K562 (cell line): ENCODE results near the gene C1orf105. TPM values are rescaled to one million over a fixed set of nuclear protein-coding genes. Genes with fewer than 3 reads are reported as not detected.

ENCODE experiments used
- ATAC-seq: fragments of 200-7000 bp; cut with Tn5 transposase; 3 replicates; pipeline ENCODE4 v1.9.1; 2020; ENCODE audit warnings: moderate library complexity
- BruUV-seq: library from RNA; stranded (reverse); fragments of 400-500 nt; replicated peaks from 2 replicates; lab custom pipeline; 2021; lab: Mats Ljungman, UMichigan
- CTCF ChIA-PET: fragments of 300-600 bp; formaldehyde crosslinking; extraction: SDS; loops from one replicate; lab custom pipeline; 2021; ENCODE audit warnings: low intra/inter-chr PET ratio; lab: Yijun Ruan, JAX
- POLR2A ChIA-PET: fragments of 300-600, 350-650 bp; sonication (Branson Sonifier 250); formaldehyde crosslinking; extraction: SDS; loops from one replicate; lab custom pipeline; 2021; ENCODE audit warnings: antibody characterized with exemption, inconsistent platforms; lab: Yijun Ruan, JAX
- DNase-seq, 4 experiments: peaks; one replicate each; pipeline versions ENCODE4 v3.0.0 to v3.0.0-alpha.2; 2011 to 2018; ENCODE audit warnings: low spot score in 3 of 4, mixed read lengths in 3 of 4; ENCODE audit errors: extremely low read depth in 1 of 4
- FAIRE-seq: peaks from 2 replicates; lab custom pipeline; 2011; peaks lifted over from hg19 to GRCh38; lab: Jason Lieb, UNC
- H2AFZ ChIP-seq: 2 replicates; pipeline ENCODE4 v1.6.0; 2011; ENCODE audit warnings: low read depth, low read length, control low read depth, inconsistent platforms
- H3K27ac ChIP-seq: fragments of 200-600 bp; 3 replicates; pipeline ENCODE4 v1.8.0; 2011; ENCODE audit warnings: low read depth, mild to moderate bottlenecking, control low read depth, inconsistent platforms, low read length, moderate library complexity, mixed read lengths; ENCODE audit errors: extremely low read depth
- H3K27me3 ChIP-seq, 2 experiments: fragments of 300-600 bp in 1 of 2; 2 replicates in 1 of 2; 3 replicates in 1 of 2; pipeline versions ENCODE4 v1.6.0 to v1.8.0; 2011; ENCODE audit warnings: inconsistent platforms in 2 of 2, low read length in 2 of 2, mild to moderate bottlenecking in 1 of 2, mixed read lengths in 1 of 2, moderate library complexity in 1 of 2; ENCODE audit not compliant: control insufficient read depth in 2 of 2, insufficient read depth in 2 of 2
- H3K36me3 ChIP-seq: fragments of 300-600 bp; 3 replicates; pipeline ENCODE4 v1.8.0; 2011; ENCODE audit warnings: mild to moderate bottlenecking, low read length, inconsistent platforms; ENCODE audit not compliant: control insufficient read depth, insufficient read depth
- H3K4me1 ChIP-seq, 2 experiments: fragments of 200-600 bp in 1 of 2; replicated peaks in 1 of 2; 2 replicates in 1 of 2; 3 replicates in 1 of 2; pipeline versions ENCODE4 v1.5.1 to v1.8.0; 2011; ENCODE audit warnings: inconsistent platforms in 2 of 2, low read length in 2 of 2, mild to moderate bottlenecking in 1 of 2, mixed read lengths in 1 of 2, moderate library complexity in 1 of 2; ENCODE audit not compliant: control insufficient read depth in 2 of 2, insufficient read depth in 2 of 2
- H3K4me2 ChIP-seq: 2 replicates; pipeline ENCODE4 v1.6.1; 2011; ENCODE audit warnings: low read length, control low read depth, inconsistent platforms, mixed read lengths; ENCODE audit not compliant: insufficient read depth
- H3K4me3 ChIP-seq: fragments of 200-600 bp; sonication (generic), shearing (Covaris generic); 2 replicates; pipeline ENCODE4 v1.5.1; 2016; ENCODE audit warnings: control low read depth, inconsistent platforms
- H3K79me2 ChIP-seq: fragments of 200-600 bp; 3 replicates; pipeline ENCODE4 v1.8.0; 2011; ENCODE audit warnings: low read length, inconsistent platforms; ENCODE audit not compliant: control insufficient read depth, insufficient read depth
- H3K9ac ChIP-seq, 2 experiments: 2 replicates each; pipeline versions ENCODE4 v1.6.0 to v1.6.1; 2011; ENCODE audit warnings: low read depth in 2 of 2, low read length in 2 of 2, control low read depth in 1 of 2, inconsistent platforms in 1 of 2, mild to moderate bottlenecking in 1 of 2, mixed read lengths in 1 of 2; ENCODE audit not compliant: insufficient read depth in 1 of 2
- H3K9me1 ChIP-seq: one replicate; pipeline ENCODE4 v1.6.0; 2011; ENCODE audit warnings: inconsistent platforms, mild to moderate bottlenecking, low read length, moderate library complexity; ENCODE audit not compliant: control insufficient read depth, insufficient read depth
- H3K9me3 ChIP-seq: replicated peaks from 2 replicates; pipeline ENCODE4 v1.5.1; 2011; ENCODE audit warnings: low read depth, low read length, inconsistent platforms; ENCODE audit not compliant: control insufficient read depth, insufficient read depth
- H4K20me1 ChIP-seq: replicated peaks from 2 replicates; pipeline ENCODE4 v1.6.1; 2011; ENCODE audit warnings: low read length, inconsistent platforms, mixed read lengths; ENCODE audit not compliant: control insufficient read depth, insufficient read depth
- CREB3L1 ChIP-seq: fragments of 450-650 bp; IDR thresholded peaks from 2 replicates; pipeline ENCODE4 v1.6.1; 2014; ENCODE audit warnings: low read depth, mild to moderate bottlenecking, moderate library complexity, borderline replicate concordance
- DACH1 ChIP-seq: fragments of 450-650 bp; IDR thresholded peaks from 2 replicates; pipeline ENCODE4 v1.6.1; 2018; ENCODE audit not compliant: partially characterized antibody
- HMG20B ChIP-seq: fragments of 250-450 bp; sonication (Bioruptor Pico); IDR thresholded peaks from 2 replicates; pipeline ENCODE4 v1.5.0; 2021; ENCODE audit warnings: mild to moderate bottlenecking
- LEF1 ChIP-seq: fragments of 450-650 bp; IDR thresholded peaks from 2 replicates; pipeline ENCODE4 v1.6.1; 2016; ENCODE audit warnings: mild to moderate bottlenecking
- MCM7 ChIP-seq, 2 experiments: fragments of 450-650 bp; IDR thresholded peaks; 2 replicates each; pipeline ENCODE4 v1.6.1; 2016 to 2018
- NCOR1 ChIP-seq: fragments of 450-650 bp; IDR thresholded peaks from 2 replicates; pipeline ENCODE4 v1.6.1; 2016; ENCODE audit warnings: mild to moderate bottlenecking, moderate library complexity
- NUFIP1 ChIP-seq: fragments of 450-650 bp; IDR thresholded peaks from 2 replicates; pipeline ENCODE4 v1.6.1; 2018; ENCODE audit not compliant: partially characterized antibody
- SP1 ChIP-seq: sonication (generic); formaldehyde crosslinking; IDR thresholded peaks from 2 replicates; pipeline ENCODE4 v1.8.1; 2022; ENCODE audit warnings: mild to moderate bottlenecking, missing genetic modification reagents
- TSHZ1 ChIP-seq: fragments of 250-450 bp; sonication (Bioruptor Pico); IDR thresholded peaks from 2 replicates; pipeline ENCODE4 v1.4.0; 2020; ENCODE audit warnings: mild to moderate bottlenecking, moderate library complexity
- ZBTB43 ChIP-seq: sonication (generic); formaldehyde crosslinking; IDR thresholded peaks from 2 replicates; pipeline ENCODE4 v1.8.0; 2023; ENCODE audit warnings: mild to moderate bottlenecking, missing genetic modification reagents
- ZNF23 ChIP-seq: fragments of 250-450 bp; sonication (Bioruptor Pico); IDR thresholded peaks from 2 replicates; pipeline ENCODE4 v1.4.0; 2020; ENCODE audit warnings: mild to moderate bottlenecking
- WGBS: fragments of 100-300 bp; shearing (Covaris generic); methylation state at CpG from one replicate; pipeline ENCODE4 v1.1.6; 2016; ENCODE audit warnings: low coverage, mixed read lengths; ENCODE audit not compliant: insufficient coverage; ENCODE audit errors: missing lambda C conversion rate; 5-methylcytosine and 5-hydroxymethylcytosine counted together
- in situ Hi-C: fragments of 300-500 bp; cut with MboI; formaldehyde crosslinking; loops from 4 replicates; pipeline ENCODE4 v1.15.0; 2018; ENCODE audit warnings: inconsistent platforms, mixed read lengths
- intact Hi-C: fragments of 100-400 bp; cut with micrococcal nuclease; formaldehyde crosslinking; loops from 2 replicates; pipeline ENCODE4 v1.14.2; 2022
- polyA plus RNA-seq, 8 experiments: library from polyadenylated mRNA; depleted of rRNA in 4 of 8; stranded (reverse) in 5 of 8; unstranded in 3 of 8; fragments of >200 nt; fragmentation: Nextera tagmentation in 2 of 8; fragmentation: Illumina TruSeq in 1 of 8; extraction: Ambion mirVana in 2 of 8; extraction: Trizol in 1 of 8; gene quantifications; 2 replicates each; pipeline versions ENCODE4 v1.2.1 to v1.2.3, GENCODE V29; 2011 to 2014; ENCODE audit warnings: inconsistent platforms in 1 of 8, missing spikeins in 1 of 8
- total RNA-seq, 7 experiments: library from RNA; depleted of rRNA in 6 of 7; stranded (reverse); fragments of >200 nt in 6 of 7; fragmentation: Illumina TruSeq in 2 of 7; extraction: Trizol in 2 of 7; gene quantifications; 2 replicates each; pipeline versions ENCODE4 v1.2.1 to v1.2.3, GENCODE V29; 2011 to 2021; ENCODE audit warnings: low replicate concordance in 1 of 7
- TF ChIP-seq, protein P1 (sequence below): fragments of 250-450 bp; sonication (Bioruptor Pico); IDR thresholded peaks from 2 replicates; pipeline ENCODE4 v1.5.0; 2022; ENCODE audit warnings: mild to moderate bottlenecking

The C1orf105 gene
- total and polyA plus RNA-seq, 9 of the 15 experiments (the other 6 are each of a cell fraction or from before 2014, with no cell fraction given) = 0.08 TPM; not detected in 8

DNA sequence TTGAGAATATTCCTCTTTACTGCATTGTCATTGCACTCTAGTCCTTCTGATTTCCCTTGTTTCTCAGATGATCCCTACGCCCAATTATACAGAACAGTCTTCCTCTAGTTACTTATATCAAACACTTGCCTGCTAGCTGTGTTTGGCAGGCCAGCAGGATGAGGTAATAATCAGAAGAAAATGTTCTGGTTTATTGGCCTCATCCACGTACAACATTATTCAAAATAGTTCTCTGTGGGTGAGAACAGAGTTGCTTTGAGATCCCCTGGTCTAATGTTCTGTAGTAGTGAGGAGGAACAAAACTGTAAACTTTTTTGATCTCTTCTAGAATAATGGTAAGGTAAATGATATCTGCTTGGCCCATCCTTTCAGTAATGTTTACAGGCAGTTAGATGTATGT, 22.3 kb upstream of the C1orf105 start:
- no peaks in the 10 kb centered on the region for H3K9me1 ChIP-seq
- no peak for ATAC-seq
- 0 out of 5 replicates have a peak, but pooled peaks cover 0 to 4% of the 10 kb centered on the region in 2 experiments for H3K27me3 ChIP-seq
- no peak overlapping the region for H3K27ac ChIP-seq
- in situ Hi-C loops (loop anchor here (10.0 kb wide), 1 partner anchor 593 kb away; no protein-coding TSS in a partner anchor), intact Hi-C loops (loop anchor here (5.0 to 10.0 kb wide), 2 partner anchors 596 to 743 kb away; partner anchors contain the start of gene MYOC)
- H3K9ac ChIP-seq = no peak overlapping the region
- H3K4me1 ChIP-seq = no peaks in the 10 kb centered on the region; a peak in 1 of 5 replicates
- no TSS peak for BruUV-seq
- TF ChIP-seq DACH1 (no peak), MCM7 (IDR thresholded peaks at IDR 0.05) (no peak), SP1 (CRISPR knock-in tag) (no peak), LEF1 (no peak), NCOR1 (no peak), TSHZ1 (CRISPR knock-in tag) (no peak), NUFIP1 (no peak), ZNF23 (CRISPR knock-in tag) (no peak), CREB3L1 (no peak), HMG20B (CRISPR knock-in tag) (no peak), ZBTB43 (CRISPR knock-in tag) (no peak)
- TF ChIP-seq, protein P1, sequence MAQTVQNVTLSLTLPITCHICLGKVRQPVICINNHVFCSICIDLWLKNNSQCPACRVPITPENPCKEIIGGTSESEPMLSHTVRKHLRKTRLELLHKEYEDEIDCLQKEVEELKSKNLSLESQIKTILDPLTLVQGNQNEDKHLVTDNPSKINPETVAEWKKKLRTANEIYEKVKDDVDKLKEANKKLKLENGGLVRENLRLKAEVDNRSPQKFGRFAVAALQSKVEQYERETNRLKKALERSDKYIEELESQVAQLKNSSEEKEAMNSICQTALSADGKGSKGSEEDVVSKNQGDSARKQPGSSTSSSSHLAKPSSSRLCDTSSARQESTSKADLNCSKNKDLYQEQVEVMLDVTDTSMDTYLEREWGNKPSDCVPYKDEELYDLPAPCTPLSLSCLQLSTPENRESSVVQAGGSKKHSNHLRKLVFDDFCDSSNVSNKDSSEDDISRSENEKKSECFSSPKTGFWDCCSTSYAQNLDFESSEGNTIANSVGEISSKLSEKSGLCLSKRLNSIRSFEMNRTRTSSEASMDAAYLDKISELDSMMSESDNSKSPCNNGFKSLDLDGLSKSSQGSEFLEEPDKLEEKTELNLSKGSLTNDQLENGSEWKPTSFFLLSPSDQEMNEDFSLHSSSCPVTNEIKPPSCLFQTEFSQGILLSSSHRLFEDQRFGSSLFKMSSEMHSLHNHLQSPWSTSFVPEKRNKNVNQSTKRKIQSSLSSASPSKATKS (CRISPR knock-in tag) = no peak
- no peak overlapping the region for H3K4me3 ChIP-seq
- CTCF ChIA-PET = interaction anchor here (0.6 to 2.4 kb wide), 3 partner anchors 33 to 52 kb away, joined by 3 to 6 read pairs (median 3); no protein-coding TSS in a partner anchor
- no peaks in the 10 kb centered on the region for H4K20me1 ChIP-seq
- H3K9me3 ChIP-seq = no peaks in the 10 kb centered on the region
- H3K4me2 ChIP-seq = no peak overlapping the region
- POLR2A ChIA-PET = no interaction called here
- H3K36me3 ChIP-seq = no peaks in the 10 kb centered on the region
- 6% methylated on average over 2 of the region's 2 CpGs for WGBS
- DNase-seq = no peak
- H3K79me2 ChIP-seq = no peaks in the 10 kb centered on the region
- H2AFZ ChIP-seq = no peak overlapping the region
- FAIRE-seq = no peak
